Peyer's patch (tissue), 4 donors: ENCODE measurements around the gene C16orf96. TPM values are rescaled to one million over a fixed set of nuclear protein-coding genes. Genes with fewer than 3 reads are reported as not detected.

ENCODE experiments used
- DNase-seq, 3 donors: peaks; one replicate each; pipeline ENCODE4 v3.0.0-alpha.2; 2017 to 2019
- H3K27ac ChIP-seq, 4 donors: fragments of 200-600 bp; sonication (generic); one replicate each; pipeline ENCODE4 v1.5.1; 2016 to 2019
- H3K27me3 ChIP-seq, 2 donors: fragments of 200-600 bp; sonication (generic); one replicate each; pipeline ENCODE4 v1.5.1; 2019
- H3K36me3 ChIP-seq, 3 donors: fragments of 200-600 bp; sonication (generic); one replicate each; pipeline ENCODE4 v1.5.1; 2016 to 2019
- H3K4me1 ChIP-seq, 4 donors: fragments of 200-600 bp; sonication (generic); one replicate each; pipeline ENCODE4 v1.5.1; 2016 to 2019
- H3K4me3 ChIP-seq, 4 donors: fragments of 200-600 bp; sonication (generic); 1 replicate in 3 of 4; 2 replicates in 1 of 4; pipeline ENCODE4 v1.5.1; 2016 to 2019; ENCODE audit warnings: mild to moderate bottlenecking in 1 of 4
- H3K9me3 ChIP-seq, 4 donors: fragments of 200-600 bp; sonication (generic); one replicate each; pipeline ENCODE4 v1.5.1; 2016 to 2019; ENCODE audit warnings: mild to moderate bottlenecking in 1 of 4
- CTCF ChIP-seq, 6 experiments: fragments of 450-650 bp in 4 of 6; fragments of 200-600 bp in 2 of 6; sonication (generic) in 1 of 6; IDR thresholded peaks; one replicate each; pipeline ENCODE4 v1.5.1; 2017 to 2019; ENCODE audit warnings: antibody characterized with exemption in 6 of 6, mild to moderate bottlenecking in 3 of 6, moderate library complexity in 1 of 6
- POLR2A ChIP-seq, 2 donors: fragments of 450-650 bp; IDR thresholded peaks; one replicate each; pipeline ENCODE4 v1.5.1; 2017; ENCODE audit warnings: antibody characterized with exemption in 2 of 2, mild to moderate bottlenecking in 2 of 2, moderate library complexity in 2 of 2
- total RNA-seq, 4 donors: library from RNA; depleted of rRNA; stranded (reverse); fragments of >200 nt; gene quantifications; one replicate each; pipeline ENCODE4 v1.1.0, GENCODE V29; 2016

C16orf96 gene
- total RNA-seq, 4 donors from 2014 or later: not detected

- H3K4me1 ChIP-seq: peaks cover 0 to 20% (median 0%) of the 10 kb centered on the region in 4 donors
- DNase-seq: no peak
- H3K27me3 ChIP-seq: no peaks in the 10 kb centered on the region
- H3K36me3 ChIP-seq: peaks cover 0 to 12% (median 0%) of the 10 kb centered on the region in 3 donors
- no peak overlapping the region for H3K4me3 ChIP-seq
- H3K9me3 ChIP-seq: no peaks in the 10 kb centered on the region
- no peak overlapping the region for H3K27ac ChIP-seq
- TF ChIP-seq POLR2A (IDR thresholded peaks at IDR 0.05) (no peak), CTCF (IDR thresholded peaks at IDR 0.05) (no peak)
Observed at GRCh38 chr16:4520913-4521312, 35.2 kb upstream of the C16orf96 start.

GRCh38 chr16:4522051-4522581 is 34.0 kb upstream of the C16orf96 start:
- no peaks in the 10 kb centered on the region for H3K27me3 ChIP-seq
- H3K27ac ChIP-seq: no peak overlapping the region
- H3K4me3 ChIP-seq: no peak overlapping the region
- no peaks in the 10 kb centered on the region for H3K9me3 ChIP-seq
- H3K36me3 ChIP-seq: peaks cover 0 to 12% (median 0%) of the 10 kb centered on the region in 3 donors
- peaks cover 0 to 14% (median 0%) of the 10 kb centered on the region in 4 donors for H3K4me1 ChIP-seq
- DNase-seq: no peak
- TF ChIP-seq POLR2A (IDR thresholded peaks at IDR 0.05) (no peak), CTCF (IDR thresholded peaks at IDR 0.05) (no peak)

GRCh38 chr16:4523686-4524085 is 32.5 kb upstream of the C16orf96 start:
- Histone ChIP-seq H3K4me1 (peaks cover 0 to 14% (median 0%) of the 10 kb centered on the region in 4 donors), H3K4me3 (no peak overlapping the region), H3K27me3 (no peaks in the 10 kb centered on the region), H3K36me3 (peaks cover 0 to 12% (median 0%) of the 10 kb centered on the region in 3 donors), H3K9me3 (no peaks in the 10 kb centered on the region), H3K27ac (no peak overlapping the region)
- DNase-seq: no peak
- TF ChIP-seq CTCF (IDR thresholded peaks at IDR 0.05) (no peak), POLR2A (IDR thresholded peaks at IDR 0.05) (no peak)

- no peak overlapping the region for H3K27ac ChIP-seq
- H3K4me1 ChIP-seq: peaks cover 0 to 14% (median 2%) of the 10 kb centered on the region in 4 donors
Observed at GRCh38 chr16:4524571-4524970, 31.6 kb upstream of the C16orf96 start.

GRCh38 chr16:4525069-4525468 is 31.1 kb upstream of the C16orf96 start:
- H3K27ac ChIP-seq: peak overlapping the region in 1 of 4 donors; percentile 6
- H3K4me3 ChIP-seq: no peak overlapping the region
- H3K27me3 ChIP-seq: no peaks in the 10 kb centered on the region
- no peaks in the 10 kb centered on the region for H3K9me3 ChIP-seq
- DNase-seq: no peak
- peaks cover 0 to 12% (median 0%) of the 10 kb centered on the region in 3 donors for H3K36me3 ChIP-seq
- TF ChIP-seq POLR2A (IDR thresholded peaks at IDR 0.05): no peak
- no peak for TF ChIP-seq CTCF (IDR thresholded peaks at IDR 0.05)
- H3K4me1 ChIP-seq: peaks cover 0 to 14% (median 2%) of the 10 kb centered on the region in 4 donors

More at GRCh38 chr16:4524571-4524970, 31.6 kb upstream of the C16orf96 start:
- no peak for DNase-seq
- TF ChIP-seq CTCF (IDR thresholded peaks at IDR 0.05) (no peak), POLR2A (IDR thresholded peaks at IDR 0.05) (no peak)
- Histone ChIP-seq H3K36me3 (peaks cover 0 to 12% (median 0%) of the 10 kb centered on the region in 3 donors), H3K27me3 (no peaks in the 10 kb centered on the region), H3K4me3 (no peak overlapping the region), H3K9me3 (no peaks in the 10 kb centered on the region)
